Left ventricle myocardium superior (tissue), 1 donor: Measurements from ENCODE around the gene ADAD1. TPM values are rescaled to one million over a fixed set of nuclear protein-coding genes. Genes with fewer than 3 reads are reported as not detected.
A peak's percentile ranks its signal among the peaks of the same experiment; 100 is the strongest.
"Not testable (repeated sequence)": the region's sequence is repeated elsewhere in the genome, so short reads cannot be mapped to it uniquely, and the experiment has no call there.

Experiments
- ATAC-seq: fragments of 200-7000 bp; cut with Tn5 transposase; one replicate; pipeline ENCODE4 v1.9.1; 2020; ENCODE audit warnings: mild to moderate bottlenecking, moderate library complexity
- DNase-seq: peaks from one replicate; pipeline ENCODE4 v3.0.0-alpha.2; 2020
- intact Hi-C: fragments of 100-400 bp; cut with micrococcal nuclease; formaldehyde crosslinking; loops from one replicate; pipeline ENCODE4 v1.11.0; 2022
- long read RNA-seq: library from polyadenylated mRNA; unstranded; transcript quantifications from one replicate; pipeline ENCODE4 v2.0.0, GENCODE V29; 2021
- total RNA-seq: library from RNA; stranded (reverse); fragmentation: NEBNext Ultra II Directional; extraction: Animal tissue kit (Norgen Biotek cat#: 25700); gene quantifications from one replicate; pipeline ENCODE4 v1.2.1, GENCODE V29; 2021
- donor health status: DM: no; HTN: yes; CAD: no; lungs with severe emphysema.

ADAD1 gene
- not detected for total RNA-seq
- long read RNA-seq, result 0 reads

- no peak for DNase-seq
- intact Hi-C loops, result no loop called here
- ATAC-seq, result no peak
Measured at GRCh38 chr4:122378711-122379110, at the start of gene ADAD1. Gene ADAD1, plus strand, starts transcription at chr4:122379011. Its CDS starts 1,059 bp downstream, at chr4:122380070.

GRCh38 chr4:122329876-122330565, 48.8 kb upstream of the ADAD1 start:
- intact Hi-C loops, result no loop called here
- DNase-seq, result no peak
- no peak for ATAC-seq

- intact Hi-C loops, result no loop called here
- no peak for ATAC-seq
- no peak for DNase-seq
Measured at GRCh38 chr4:122331195-122331594, 47.6 kb upstream of the ADAD1 start.

- ATAC-seq, result no peak
- intact Hi-C loops, result no loop called here
- DNase-seq, result no peak
Measured at GRCh38 chr4:122334828-122335227, 44.0 kb upstream of the ADAD1 start.

- intact Hi-C loops, result no loop called here
- ATAC-seq (peak; percentile 27), DNase-seq (no peak)
Measured at GRCh38 chr4:122341886-122342285, 36.9 kb upstream of the ADAD1 start.

- no peak for ATAC-seq
- DNase-seq, result no peak
- intact Hi-C loops, result no loop called here
Measured at GRCh38 chr4:122346036-122346435, 32.8 kb upstream of the ADAD1 start.

- DNase-seq, result no peak
- intact Hi-C loops, result no loop called here
- ATAC-seq, result no peak
Measured at GRCh38 chr4:122346503-122346902, 32.3 kb upstream of the ADAD1 start.

- intact Hi-C loops, result no loop called here
- DNase-seq (no peak), ATAC-seq (no peak)
Measured at GRCh38 chr4:122356317-122356808, 22.4 kb upstream of the ADAD1 start.

- no peak for DNase-seq
- peak; percentile 59 for ATAC-seq
- intact Hi-C loops, result no loop called here
Measured at GRCh38 chr4:122360754-122361153, 18.1 kb upstream of the ADAD1 start.

GRCh38 chr4:122364700-122365404, 14.0 kb upstream of the ADAD1 start:
- DNase-seq, result peak; percentile 18
- no peak for ATAC-seq
- intact Hi-C loops, result no loop called here

GRCh38 chr4:122368786-122369185, 10.0 kb upstream of the ADAD1 start:
- ATAC-seq, intact Hi-C loops, DNase-seq: not testable (repeated sequence)

- DNase-seq (no peak), ATAC-seq (no peak)
- intact Hi-C loops, result no loop called here
Measured at GRCh38 chr4:122377352-122377751, 1.5 kb upstream of the ADAD1 start.

- ATAC-seq (no peak), DNase-seq (no peak)
- intact Hi-C loops, result no loop called here
Measured at GRCh38 chr4:122379239-122379638, 428 bp downstream of the ADAD1 start.

- no peak for DNase-seq
- intact Hi-C loops, result no loop called here
- ATAC-seq, result no peak
Measured at GRCh38 chr4:122383341-122383740, 4.5 kb downstream of the ADAD1 start.

GRCh38 chr4:122384245-122384644, 5.4 kb downstream of the ADAD1 start:
- intact Hi-C loops, result no loop called here
- DNase-seq (no peak), ATAC-seq (no peak)

GRCh38 chr4:122393276-122393675, 14.5 kb downstream of the ADAD1 start:
- no peak for ATAC-seq
- intact Hi-C loops, result no loop called here
- no peak for DNase-seq

- DNase-seq (no peak), ATAC-seq (no peak)
- intact Hi-C loops, result no loop called here
Measured at GRCh38 chr4:122403861-122404260, 25.1 kb downstream of the ADAD1 start.

GRCh38 chr4:122412547-122412946, 33.7 kb downstream of the ADAD1 start:
- intact Hi-C loops, result no loop called here
- no peak for DNase-seq
- ATAC-seq, result no peak

GRCh38 chr4:122423246-122423645, 44.4 kb downstream of the ADAD1 start:
- no peak for ATAC-seq
- no peak for DNase-seq
- intact Hi-C loops, result no loop called here

GRCh38 chr4:122431351-122431750, 52.5 kb downstream of the ADAD1 start:
- DNase-seq, result no peak
- no peak for ATAC-seq
- intact Hi-C loops, result no loop called here

GRCh38 chr4:122434285-122434684, 55.5 kb downstream of the ADAD1 start:
- ATAC-seq (no peak), DNase-seq (no peak)
- intact Hi-C loops, result no loop called here
